Heart left ventricle (tissue), 16 donors: Measurements from ENCODE around the gene BANK1. TPM values are rescaled to one million over a fixed set of nuclear protein-coding genes. Genes with fewer than 3 reads are reported as not detected.

ENCODE experiments used
- ATAC-seq, 4 donors: fragments of 200-7000 bp; cut with Tn5 transposase; one replicate each; pipeline ENCODE4 v1.9.1; 2020 to 2022; ENCODE audit warnings: moderate library complexity in 4 of 4, mild to moderate bottlenecking in 3 of 4, moderate number of reproducible peaks in 1 of 4
- DNase-seq, 5 donors: peaks; one replicate each; pipeline ENCODE4 v3.0.0-alpha.2; 2020
- H3K27ac ChIP-seq, 12 donors: fragments of 200-600 bp; sonication (generic) in 4 of 12; one replicate each; pipeline versions ENCODE4 v1.5.0 to v1.8.0; 2016 to 2022; ENCODE audit warnings: mild to moderate bottlenecking in 2 of 12
- H3K27me3 ChIP-seq, 9 donors: fragments of 200-600 bp; sonication (generic) in 2 of 9; one replicate each; pipeline versions ENCODE4 v1.5.1 to v1.8.0; 2016 to 2022; ENCODE audit warnings: mild to moderate bottlenecking in 3 of 9
- H3K36me3 ChIP-seq, 9 donors: fragments of 200-600 bp; sonication (generic) in 2 of 9; one replicate each; pipeline versions ENCODE4 v1.5.0 to v1.8.0; 2018 to 2022; ENCODE audit warnings: mild to moderate bottlenecking in 2 of 9
- H3K4me1 ChIP-seq, 12 donors: fragments of 200-600 bp; sonication (generic) in 4 of 12; one replicate each; pipeline versions ENCODE4 v1.5.0 to v1.8.0; 2016 to 2022; ENCODE audit warnings: mild to moderate bottlenecking in 3 of 12
- H3K4me3 ChIP-seq, 12 donors: fragments of 200-600 bp; sonication (generic) in 4 of 12; one replicate each; pipeline versions ENCODE4 v1.5.0 to v1.8.0; 2017 to 2022; ENCODE audit warnings: mild to moderate bottlenecking in 9 of 12, moderate library complexity in 4 of 12
- H3K9me3 ChIP-seq, 12 donors: fragments of 200-600 bp; sonication (generic) in 4 of 12; one replicate each; pipeline versions ENCODE4 v1.5.0 to v1.8.0; 2016 to 2022; ENCODE audit warnings: mild to moderate bottlenecking in 1 of 12
- CTCF ChIP-seq, 12 donors: fragments of 200-600 bp; sonication (generic) in 4 of 12; IDR thresholded peaks; one replicate each; pipeline versions ENCODE4 v1.5.0 to v1.8.0; 2018 to 2022; ENCODE audit warnings: antibody characterized with exemption in 12 of 12, mild to moderate bottlenecking in 5 of 12
- POLR2A ChIP-seq, 2 donors: fragments of 450-650 bp; IDR thresholded peaks; one replicate each; pipeline ENCODE4 v1.6.1; 2017; ENCODE audit warnings: antibody characterized with exemption in 2 of 2, mild to moderate bottlenecking in 2 of 2, moderate library complexity in 2 of 2
- WGBS, 4 donors: extraction: QIAGEN DNeasy Blood & Tissue Kit in 2 of 4; methylation state at CpG; one replicate each; pipeline versions ENCODE4 v1.1.5 to v1.1.7; 2013 to 2018; 5-methylcytosine and 5-hydroxymethylcytosine counted together
- intact Hi-C, 10 donors: fragments of 100-400 bp; cut with DNase I; formaldehyde crosslinking; loops; one replicate each; pipeline versions ENCODE4 v1.11.1 to v1.14.2; 2022
- polyA plus RNA-seq, 2 donors: library from polyadenylated mRNA; stranded (reverse); fragments of 200-250 nt; gene quantifications; one replicate each; pipeline ENCODE4 v1.2.3, GENCODE V29; 2013
- total RNA-seq, 9 donors: library from RNA; depleted of rRNA in 2 of 9; stranded (reverse); fragments of >200 nt in 2 of 9; fragmentation: NEBNext Ultra II Directional in 3 of 9; extraction: Animal tissue kit (Norgen Biotek cat#: 25700) in 3 of 9; gene quantifications; one replicate each; pipeline versions ENCODE4 v1.1.0 to v1.2.4, GENCODE V29; 2016 to 2023
- donor health status: ischemic (EF 13 %, LVEDD 7.1; RV severe dilation, severe dysfunction).
- donor health status: healthy with polysubstance abuse.
- donor health status: DM: no; HTN: yes; CAD: no.
- donor health status: DM: no; HTN: no; CAD: no.
- donor health status: ischemic (EF 25% LVEDD 6.9; RV normal size, moderate dysfunction).
- donor health status: ischemic (EF 25% LVEDD 5.7; RV mildly dilated, moderate dysfunction).
- donor health status: healthy.
- donor health status: DM: yes; HTN: yes; CAD: no.
- donor health status: ischemic (EF 35%, LVEDD 5.7; RV mildly dilated, moderate dysfunction).
- donor health status: nonischemic (EF 11% LVEDD 7.7; RV severe dilation, severe dysfunction).
- donor health status: DM: yes; HTN: yes; CAD: no.
- donor health status: PGD.
- donor health status: ischemic (EF 29% LVEDD 5.4; RV normal size, mild dysfunction).
- donor health status: nonischemic (EF 23%, LVEDD 6.1; RV moderate dilation, normal function).

Gene BANK1
- total and polyA plus RNA-seq, 11 donors: 0.08 to 2.7 (median 0.46) TPM; not detected in 4

- Histone ChIP-seq H3K9me3 (peaks cover 0 to 19% (median 9%) of the 10 kb centered on the region in 12 donors), H3K27me3 (no peaks in the 10 kb centered on the region), H3K36me3 (no peaks in the 10 kb centered on the region), H3K4me1 (no peaks in the 10 kb centered on the region), H3K27ac (no peak overlapping the region), H3K4me3 (no peak overlapping the region)
- intact Hi-C loops: no loop called here
- WGBS, 4 donors: 92 to 97% (median 95%) methylated on average over 3 of the region's 3 CpGs
- TF ChIP-seq POLR2A (IDR thresholded peaks at IDR 0.05) (no peak), CTCF (IDR thresholded peaks at IDR 0.05) (no peak)
- no peak for DNase-seq
- ATAC-seq: no peak
Observed at GRCh38 chr4:102116121-102116520, 325.6 kb downstream of the BANK1 start.

- H3K4me1 ChIP-seq: no peaks in the 10 kb centered on the region
- TF ChIP-seq CTCF (IDR thresholded peaks at IDR 0.05): no peak
- no peak for TF ChIP-seq POLR2A (IDR thresholded peaks at IDR 0.05)
- H3K27ac ChIP-seq: no peak overlapping the region
- peaks cover 0 to 31% (median 13%) of the 10 kb centered on the region in 12 donors for H3K9me3 ChIP-seq
- DNase-seq (no peak), ATAC-seq (no peak)
- H3K27me3 ChIP-seq: no peaks in the 10 kb centered on the region
- no peaks in the 10 kb centered on the region for H3K36me3 ChIP-seq
- no peak overlapping the region for H3K4me3 ChIP-seq
- intact Hi-C loops: no loop called here
Observed at GRCh38 chr4:102120846-102121245, 330.3 kb downstream of the BANK1 start.
